ENCODE measurements around the gene RCN1. TPM values are rescaled to one million over a fixed set of nuclear protein-coding genes. Genes with fewer than 3 reads are reported as not detected.

Gene RCN1
- total and polyA plus RNA-seq, 9 of the 15 experiments (the other 6 are each of a cell fraction or from before 2014, with no cell fraction given): 2.1 to 8.7 (median 7.2) TPM

GRCh38 chr11:32059686-32060462 lies 31.0 kb upstream of the RCN1 start (continued):
- TF ChIP-seq ZNF318 (IDR thresholded peaks at IDR 0.05; ENCODE audit: borderline replicate concordance in 1 of 2, low read depth in 1 of 2): no peak
- TF ChIP-seq ZBTB40 (IDR thresholded peaks at IDR 0.05): no peak
- TF ChIP-seq ZBTB40 (CRISPR knock-in tag; IDR thresholded peaks at IDR 0.05): no peak
- no peak for TF ChIP-seq ZFP36 (IDR thresholded peaks at IDR 0.05; ENCODE audit: low read depth, low read length, partially characterized antibody)
- no peak for TF ChIP-seq HES1 (IDR thresholded peaks at IDR 0.05; ENCODE audit: low read depth)
- TF ChIP-seq ZNF146 (CRISPR knock-in tag; IDR thresholded peaks at IDR 0.05; ENCODE audit: unreplicated experiment): no peak
- TF ChIP-seq SMC3 (conservative IDR thresholded peaks at IDR 0.05; ENCODE audit: insufficient read depth, low read depth, low read length): no peak
